Right lobe of liver (tissue), 6 donors: ENCODE data around the gene ITSN1. TPM values are rescaled to one million over a fixed set of nuclear protein-coding genes. Genes with fewer than 3 reads are reported as not detected.

Experiments used
- ATAC-seq, 4 donors: fragments of 200-7000 bp; cut with Tn5 transposase; one replicate each; pipeline ENCODE4 v1.9.1; 2020; ENCODE audit warnings: mild to moderate bottlenecking in 4 of 4, moderate library complexity in 4 of 4
- DNase-seq, 3 donors: peaks; one replicate each; pipeline ENCODE4 v3.0.0-alpha.2; 2020
- H3K27ac ChIP-seq, 3 donors: fragments of 200-600 bp; one replicate each; pipeline ENCODE4 v1.8.0; 2022
- H3K27me3 ChIP-seq, 2 donors: fragments of 200-600 bp; one replicate each; pipeline ENCODE4 v1.8.0; 2022
- H3K36me3 ChIP-seq, 4 donors: fragments of 200-600 bp; sonication (generic) in 1 of 4; one replicate each; pipeline versions ENCODE4 v1.5.1 to v1.8.0; 2017 to 2022; ENCODE audit warnings: control low read depth in 1 of 4
- H3K4me1 ChIP-seq, 4 donors: fragments of 200-600 bp; sonication (generic) in 1 of 4; one replicate each; pipeline versions ENCODE4 v1.5.1 to v1.8.0; 2017 to 2022; ENCODE audit warnings: control low read depth in 1 of 4
- H3K4me3 ChIP-seq, 3 donors: fragments of 200-600 bp; one replicate each; pipeline ENCODE4 v1.8.0; 2022
- H3K9me3 ChIP-seq, 4 donors: fragments of 200-600 bp; sonication (generic) in 1 of 4; one replicate each; pipeline versions ENCODE4 v1.5.1 to v1.8.0; 2017 to 2022; ENCODE audit warnings: control low read depth in 1 of 4
- CTCF ChIP-seq, 4 donors: fragments of 200-600 bp in 3 of 4; fragments of 450-650 bp in 1 of 4; IDR thresholded peaks; one replicate each; pipeline versions ENCODE4 v1.5.1 to v1.8.0; 2016 to 2022; ENCODE audit warnings: antibody characterized with exemption in 4 of 4, mild to moderate bottlenecking in 2 of 4
- POLR2A ChIP-seq: fragments of 450-650 bp; IDR thresholded peaks from one replicate; pipeline ENCODE4 v1.6.1; 2017; ENCODE audit warnings: antibody characterized with exemption, mild to moderate bottlenecking
- WGBS: methylation state at CpG from one replicate; pipeline ENCODE4 v1.1.6; 2018; ENCODE audit warnings: low coverage, low lambda C conversion rate; ENCODE audit not compliant: insufficient coverage; ENCODE audit errors: missing lambda C conversion rate; 5-methylcytosine and 5-hydroxymethylcytosine counted together
- intact Hi-C, 2 donors: fragments of 100-400 bp; cut with DNase I; formaldehyde crosslinking; loops; one replicate each; pipeline versions ENCODE4 v1.11.2 to v1.14.1; 2022
- total RNA-seq, 6 experiments: library from RNA; depleted of rRNA in 2 of 6; stranded (reverse); fragments of >200 nt in 2 of 6; fragmentation: NEBNext Ultra II Directional in 3 of 6; extraction: Animal tissue kit (Norgen Biotek cat#: 25700) in 3 of 6; gene quantifications; one replicate each; pipeline versions ENCODE4 v1.1.0 to v1.2.4, GENCODE V29; 2016 to 2023
- donor health status: DM: no; HTN: yes; CAD: no.
- donor health status: DM: no; HTN: no; CAD: no.
- donor health status: DM: no; HTN: no; CAD: no.
- donor health status: DM: no; HTN: yes; CAD: no.
- donor health status: DM: no; HTN: yes; CAD: no.

Gene ITSN1
- total RNA-seq, 6 experiments from 2014 or later: 27.8 to 63.1 (median 33.8) TPM

GRCh38 chr21:33811167-33812010 is 169.1 kb downstream of the ITSN1 start:
- intact Hi-C loops: no loop called here
- Histone ChIP-seq H3K36me3 (peaks cover 0 to 29% (median 8%) of the 10 kb centered on the region in 4 donors), H3K9me3 (no peaks in the 10 kb centered on the region), H3K4me1 (no peaks in the 10 kb centered on the region), H3K27ac (peak overlapping the region; percentile 8 to 38 (median 24)), H3K4me3 (no peak overlapping the region), H3K27me3 (no peaks in the 10 kb centered on the region)
- TF ChIP-seq CTCF (IDR thresholded peaks at IDR 0.05) (no peak), POLR2A (no peak)
- ATAC-seq (peak; percentile 16 to 40 (median 30)), DNase-seq (no peak)
- WGBS: 67% methylated on average over 5 of the region's 5 CpGs

GRCh38 chr21:33813832-33814365 is 171.6 kb downstream of the ITSN1 start:
- no peaks in the 10 kb centered on the region for H3K9me3 ChIP-seq
- H3K27me3 ChIP-seq: no peaks in the 10 kb centered on the region
- peaks cover 0 to 45% (median 9%) of the 10 kb centered on the region in 4 donors for H3K36me3 ChIP-seq
- DNase-seq (no peak), ATAC-seq (peak in 1 of 4 donors; percentile 11)
- WGBS: 93% methylated on average over 7 of the region's 7 CpGs
- H3K27ac ChIP-seq: no peak overlapping the region
- H3K4me3 ChIP-seq: no peak overlapping the region
- intact Hi-C loops: no loop called here
- TF ChIP-seq CTCF (IDR thresholded peaks at IDR 0.05) (no peak), POLR2A (no peak)
- H3K4me1 ChIP-seq: no peaks in the 10 kb centered on the region

GRCh38 chr21:33815143-33815707 is 172.9 kb downstream of the ITSN1 start:
- no peak overlapping the region for H3K4me3 ChIP-seq
- ATAC-seq: peak; percentile 30 to 50 (median 48)
- H3K36me3 ChIP-seq: peaks cover 0 to 51% (median 14%) of the 10 kb centered on the region in 4 donors
- WGBS: 64% methylated on average over 7 of the region's 7 CpGs
- DNase-seq: no peak
- H3K4me1 ChIP-seq: no peaks in the 10 kb centered on the region
- no peaks in the 10 kb centered on the region for H3K9me3 ChIP-seq
- H3K27ac ChIP-seq: no peak overlapping the region
- no peaks in the 10 kb centered on the region for H3K27me3 ChIP-seq
- intact Hi-C loops: no loop called here
- no peak for TF ChIP-seq CTCF (IDR thresholded peaks at IDR 0.05)
- no peak for TF ChIP-seq POLR2A

DNA sequence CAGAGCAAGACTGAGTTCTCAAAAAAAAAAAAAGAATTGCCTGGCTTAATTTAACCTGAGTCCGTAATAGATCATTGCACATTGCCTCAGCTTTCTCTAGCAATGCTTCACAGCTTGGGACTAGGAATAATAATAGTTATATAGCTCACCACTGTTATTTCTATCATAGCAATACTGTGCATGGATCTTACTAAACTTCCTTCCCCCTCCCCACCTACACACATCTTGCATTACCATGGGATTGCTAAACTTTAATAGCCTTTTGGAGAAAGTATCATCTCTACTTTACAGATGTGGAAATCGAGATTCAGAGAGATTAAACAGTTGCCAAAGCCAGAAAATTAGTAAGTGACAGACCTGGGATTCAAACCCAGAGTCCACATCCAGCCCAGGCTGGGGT is 173.9 kb downstream of the ITSN1 start:
- no peak overlapping the region for H3K4me3 ChIP-seq
- no peak for DNase-seq
- intact Hi-C loops: no loop called here
- TF ChIP-seq CTCF (IDR thresholded peaks at IDR 0.05) (no peak), POLR2A (no peak)
- no peaks in the 10 kb centered on the region for H3K9me3 ChIP-seq
- H3K4me1 ChIP-seq: peaks cover 0 to 2% (median 0%) of the 10 kb centered on the region in 4 donors
- H3K27me3 ChIP-seq: no peaks in the 10 kb centered on the region
- H3K27ac ChIP-seq: no peak overlapping the region
- H3K36me3 ChIP-seq: peaks cover 0 to 48% (median 15%) of the 10 kb centered on the region in 4 donors
- ATAC-seq: no peak
- WGBS: 71% methylated on average over 2 of the region's 2 CpGs
